ENCODE measurements around the gene GRAP2.

Gene GRAP2

GRCh38 chr22:40008726-40009291 is 107.9 kb downstream of the GRAP2 start:
- DNase-seq, result no peak

GRCh38 chr22:40009292-40009774 is 108.4 kb downstream of the GRAP2 start:
- no peak for DNase-seq

- peak in 3 of 56 donors; percentile 6 to 18 (median 11) for DNase-seq
Measured at GRCh38 chr22:40009951-40010671, 109.2 kb downstream of the GRAP2 start.

GRCh38 chr22:40010746-40011145 is 109.9 kb downstream of the GRAP2 start:
- DNase-seq, result no peak

- DNase-seq, result no peak
Measured at GRCh38 chr22:40014667-40015248, 113.9 kb downstream of the GRAP2 start.

GRCh38 chr22:40015358-40015976 is 114.6 kb downstream of the GRAP2 start:
- DNase-seq, result no peak

- no peak for DNase-seq
Measured at GRCh38 chr22:40018051-40018450, 117.2 kb downstream of the GRAP2 start.

GRCh38 chr22:40019100-40019499 is 118.2 kb downstream of the GRAP2 start:
- no peak for DNase-seq

GRCh38 chr22:40020956-40021355 is 120.1 kb downstream of the GRAP2 start:
- DNase-seq, result no peak

- DNase-seq, result no peak
Measured at GRCh38 chr22:40021401-40022000, 120.6 kb downstream of the GRAP2 start.

GRCh38 chr22:40022536-40023240 is 121.8 kb downstream of the GRAP2 start:
- no peak for DNase-seq
